Mucosa of rectum (tissue), 2 donors: ENCODE measurements around the gene SAYSD1.

Source experiments
- H3K27ac ChIP-seq, 2 donors: one replicate each; pipeline ENCODE4 v1.7.0; 2013; ENCODE audit warnings: inconsistent platforms in 2 of 2, low read depth in 2 of 2, low read length in 2 of 2
- H3K27me3 ChIP-seq, 2 donors: one replicate each; pipeline ENCODE4 v1.7.0; 2013; ENCODE audit warnings: low read length in 2 of 2; ENCODE audit not compliant: control insufficient read depth in 2 of 2, insufficient read depth in 2 of 2
- H3K36me3 ChIP-seq, 2 donors: one replicate each; pipeline ENCODE4 v1.7.0; 2013; ENCODE audit warnings: low read length in 2 of 2; ENCODE audit not compliant: control insufficient read depth in 2 of 2, insufficient read depth in 2 of 2
- H3K4me1 ChIP-seq, 2 donors: one replicate each; pipeline ENCODE4 v1.7.0; 2013; ENCODE audit warnings: low read length in 2 of 2, mild to moderate bottlenecking in 1 of 2; ENCODE audit not compliant: control insufficient read depth in 2 of 2, insufficient read depth in 2 of 2
- H3K4me3 ChIP-seq, 2 donors: one replicate each; pipeline ENCODE4 v1.7.0; 2013; ENCODE audit warnings: low read length in 2 of 2
- H3K9ac ChIP-seq, 2 donors: one replicate each; pipeline ENCODE4 v1.7.0; 2013; ENCODE audit warnings: low read length in 2 of 2, low read depth in 1 of 2, mild to moderate bottlenecking in 1 of 2
- H3K9me3 ChIP-seq, 2 donors: one replicate each; pipeline ENCODE4 v1.7.0; 2013; ENCODE audit warnings: low read length in 2 of 2; ENCODE audit not compliant: control insufficient read depth in 2 of 2
- donor health status: healthy.
- donor health status: Normal muscosa, but diverticular disease.

Gene SAYSD1

GRCh38 chr6:39114704-39115599, at the start of gene SAYSD1:
Gene SAYSD1, minus strand, starts transcription at chr6:39115186. Its CDS starts 97 bp downstream, at chr6:39115089.
- peak within 1 kb of the TSS; percentile 79 to 80 for H3K9ac ChIP-seq
- peaks cover 0 to 7% of the 10 kb centered on the region in 2 donors for H3K4me1 ChIP-seq
- peak within 1 kb of the TSS; percentile 83 to 87 for H3K4me3 ChIP-seq
- peaks cover 4% of the 10 kb centered on the region in 2 donors for H3K36me3 ChIP-seq
- no peaks in the 10 kb centered on the region for H3K27me3 ChIP-seq
- no peaks in the 10 kb centered on the region for H3K9me3 ChIP-seq
- peak within 1 kb of the TSS; percentile 94 to 95 for H3K27ac ChIP-seq

GRCh38 chr6:39157511-39157910, 42.5 kb upstream of the SAYSD1 start:
- Histone ChIP-seq H3K4me1 (no peaks in the 10 kb centered on the region), H3K27ac (no peak overlapping the region), H3K36me3 (no peaks in the 10 kb centered on the region), H3K9ac (no peak overlapping the region), H3K9me3 (no peaks in the 10 kb centered on the region), H3K27me3 (no peaks in the 10 kb centered on the region), H3K4me3 (no peak overlapping the region)

- Histone ChIP-seq H3K9ac (no peak overlapping the region), H3K9me3 (no peaks in the 10 kb centered on the region), H3K4me1 (no peaks in the 10 kb centered on the region), H3K27me3 (peaks cover 0 to 6% of the 10 kb centered on the region in 2 donors), H3K36me3 (no peaks in the 10 kb centered on the region), H3K4me3 (no peak overlapping the region), H3K27ac (no peak overlapping the region)
Measured at GRCh38 chr6:39156801-39157200, 41.8 kb upstream of the SAYSD1 start.

- Histone ChIP-seq H3K4me3 (no peak overlapping the region), H3K4me1 (no peaks in the 10 kb centered on the region), H3K27me3 (peaks cover 2 to 6% of the 10 kb centered on the region in 2 donors), H3K27ac (no peak overlapping the region), H3K9me3 (no peaks in the 10 kb centered on the region), H3K9ac (no peak overlapping the region), H3K36me3 (no peaks in the 10 kb centered on the region)
Measured at GRCh38 chr6:39154705-39155104, 39.7 kb upstream of the SAYSD1 start.

- H3K27ac ChIP-seq: no peak overlapping the region
- peaks cover 3 to 6% of the 10 kb centered on the region in 2 donors for H3K27me3 ChIP-seq
- H3K9me3 ChIP-seq: no peaks in the 10 kb centered on the region
- no peak overlapping the region for H3K9ac ChIP-seq
- H3K4me3 ChIP-seq: no peak overlapping the region
- H3K36me3 ChIP-seq: no peaks in the 10 kb centered on the region
- no peaks in the 10 kb centered on the region for H3K4me1 ChIP-seq
Measured at GRCh38 chr6:39153766-39154397, 38.9 kb upstream of the SAYSD1 start.

- H3K4me3 ChIP-seq: no peak overlapping the region
- no peak overlapping the region for H3K9ac ChIP-seq
- peaks cover 3 to 6% of the 10 kb centered on the region in 2 donors for H3K27me3 ChIP-seq
- H3K36me3 ChIP-seq: no peaks in the 10 kb centered on the region
- H3K9me3 ChIP-seq: no peaks in the 10 kb centered on the region
- no peak overlapping the region for H3K27ac ChIP-seq
- no peaks in the 10 kb centered on the region for H3K4me1 ChIP-seq
Measured at GRCh38 chr6:39152262-39152661, 37.3 kb upstream of the SAYSD1 start.

- Histone ChIP-seq H3K9me3 (no peaks in the 10 kb centered on the region), H3K27ac (no peak overlapping the region), H3K4me1 (no peaks in the 10 kb centered on the region), H3K27me3 (peaks cover 3 to 6% of the 10 kb centered on the region in 2 donors), H3K9ac (no peak overlapping the region), H3K36me3 (no peaks in the 10 kb centered on the region), H3K4me3 (no peak overlapping the region)
Measured at GRCh38 chr6:39151211-39151610, 36.2 kb upstream of the SAYSD1 start.

- peaks cover 2 to 4% of the 10 kb centered on the region in 2 donors for H3K27me3 ChIP-seq
- no peaks in the 10 kb centered on the region for H3K4me1 ChIP-seq
- H3K9me3 ChIP-seq: no peaks in the 10 kb centered on the region
- H3K36me3 ChIP-seq: no peaks in the 10 kb centered on the region
- no peak overlapping the region for H3K4me3 ChIP-seq
- no peak overlapping the region for H3K27ac ChIP-seq
- H3K9ac ChIP-seq: no peak overlapping the region
Measured at GRCh38 chr6:39144481-39145173, 29.6 kb upstream of the SAYSD1 start.

GRCh38 chr6:39143238-39143930, 28.4 kb upstream of the SAYSD1 start:
- H3K4me3 ChIP-seq: no peak overlapping the region
- no peaks in the 10 kb centered on the region for H3K36me3 ChIP-seq
- H3K9me3 ChIP-seq: no peaks in the 10 kb centered on the region
- H3K9ac ChIP-seq: no peak overlapping the region
- H3K27ac ChIP-seq: no peak overlapping the region
- no peaks in the 10 kb centered on the region for H3K4me1 ChIP-seq
- peaks cover 2 to 4% of the 10 kb centered on the region in 2 donors for H3K27me3 ChIP-seq
